Lung (tissue), 4 donors: ENCODE results near the gene SRCIN1. TPM values are rescaled to one million over a fixed set of nuclear protein-coding genes. Genes with fewer than 3 reads are reported as not detected.

Experiments
- polyA plus RNA-seq, 2 donors: library from polyadenylated mRNA; stranded (reverse); fragments of 200-250 nt; gene quantifications; one replicate each; pipeline ENCODE4 v1.2.1, GENCODE V29; 2013
- total RNA-seq, 2 donors: library from RNA; depleted of rRNA in 1 of 2; stranded (reverse); fragments of >200 nt in 1 of 2; gene quantifications; one replicate each; pipeline ENCODE4 v1.2.1, GENCODE V29; 2014 to 2021
- donor health status: Bipolar disorder and iron deficiency.
- donor health status: healthy.
- donor health status: DM: yes; HTN: yes; CAD: no.

Gene SRCIN1
- total and polyA plus RNA-seq, 4 donors: 1.5 to 15.0 (median 2.5) TPM

Other genes starting within 250 kb of the SRCIN1 start
- 10 to 100 TPM; 59.2 to 91.7 TPM for gene ARHGAP23, start 177.5 kb downstream of the SRCIN1 start, total RNA-seq
- 10 to 100 TPM; 18.3 to 19.2 TPM for gene ARHGAP23, start 177.5 kb downstream of the SRCIN1 start, polyA plus RNA-seq
- 1 to 10 TPM in 1 of 2 donors, under 1 TPM in 1; 0.40 to 2.8 TPM for gene EPOP, start 69.0 kb upstream of the SRCIN1 start, total RNA-seq
- 1 to 10 TPM; 1.6 to 2.8 TPM for gene EPOP, start 69.0 kb upstream of the SRCIN1 start, polyA plus RNA-seq
- gene MLLT6, start 99.3 kb upstream of the SRCIN1 start, total RNA-seq: 100 to 1,000 TPM in 1 of 2 donors, 10 to 100 TPM in 1; 70.1 to 108 TPM
- 10 to 100 TPM; 64.0 to 70.6 TPM for gene MLLT6, start 99.3 kb upstream of the SRCIN1 start, polyA plus RNA-seq
- 10 to 100 TPM in 1 of 2 donors, 1 to 10 TPM in 1; 2.4 to 49.7 TPM for gene CISD3, start 124.4 kb upstream of the SRCIN1 start, total RNA-seq
- 10 to 100 TPM; 34.4 to 41.5 TPM for gene CISD3, start 124.4 kb upstream of the SRCIN1 start, polyA plus RNA-seq
- gene PCGF2, start 142.4 kb upstream of the SRCIN1 start, total RNA-seq: 10 to 100 TPM; 29.2 to 43.3 TPM
- 10 to 100 TPM; 17.1 to 61.4 TPM for gene PCGF2, start 142.4 kb upstream of the SRCIN1 start, polyA plus RNA-seq
- 100 to 1,000 TPM in 1 of 2 donors, 10 to 100 TPM in 1; 81.3 to 175 TPM for gene PSMB3, start 146.8 kb upstream of the SRCIN1 start, total RNA-seq
- 100 to 1,000 TPM; 293 to 374 TPM for gene PSMB3, start 146.8 kb upstream of the SRCIN1 start, polyA plus RNA-seq
- 10 to 100 TPM; 42.1 to 42.3 TPM for gene PIP4K2B, start 193.6 kb upstream of the SRCIN1 start, total RNA-seq
- gene PIP4K2B, start 193.6 kb upstream of the SRCIN1 start, polyA plus RNA-seq: 10 to 100 TPM; 16.1 to 16.3 TPM
- 10 to 100 TPM; 21.2 TPM for gene CWC25, start 219.4 kb upstream of the SRCIN1 start, total RNA-seq
- gene CWC25, start 219.4 kb upstream of the SRCIN1 start, polyA plus RNA-seq: 10 to 100 TPM; 20.1 to 21.4 TPM
- 1,000 to 10,000 TPM in 1 of 2 donors, 100 to 1,000 TPM in 1; 989 to 1,269 TPM for gene RPL23, start 247.8 kb upstream of the SRCIN1 start, total RNA-seq
- gene RPL23, start 247.8 kb upstream of the SRCIN1 start, polyA plus RNA-seq: 1,000 to 10,000 TPM; 2,276 to 4,467 TPM